ENCODE measurements around the gene DRGX.

Gene DRGX

GRCh38 chr10:49334964-49335363 lies 60.9 kb downstream of the DRGX start:
- DNase-seq: no peak

GRCh38 chr10:49333192-49333591 lies 62.7 kb downstream of the DRGX start:
- DNase-seq: no peak

GRCh38 chr10:49332768-49333167 lies 63.1 kb downstream of the DRGX start:
- DNase-seq: no peak

- no peak for DNase-seq
Observed at GRCh38 chr10:49332333-49332732, 63.6 kb downstream of the DRGX start.

- DNase-seq: no peak
Observed at GRCh38 chr10:49331431-49331830, 64.5 kb downstream of the DRGX start.

GRCh38 chr10:49330127-49330665 lies 65.7 kb downstream of the DRGX start:
- no peak for DNase-seq

- DNase-seq: no peak
Observed at GRCh38 chr10:49329146-49329505, 66.8 kb downstream of the DRGX start.

- no peak for DNase-seq
Observed at GRCh38 chr10:49328401-49329145, 67.3 kb downstream of the DRGX start.

- no peak for DNase-seq
Observed at GRCh38 chr10:49327036-49327813, 68.7 kb downstream of the DRGX start.

GRCh38 chr10:49325916-49326783 lies 69.7 kb downstream of the DRGX start:
- DNase-seq: no peak

- DNase-seq: no peak
Observed at GRCh38 chr10:49325131-49325915, 70.6 kb downstream of the DRGX start.

- no peak for DNase-seq
Observed at GRCh38 chr10:49324711-49325110, 71.2 kb downstream of the DRGX start.

GRCh38 chr10:49323896-49324270 lies 72.0 kb downstream of the DRGX start:
- no peak for DNase-seq

GRCh38 chr10:49323171-49323895 lies 72.6 kb downstream of the DRGX start:
- DNase-seq: no peak

- no peak for DNase-seq
Observed at GRCh38 chr10:49322371-49323170, 73.3 kb downstream of the DRGX start.

- DNase-seq: no peak
Observed at GRCh38 chr10:49321021-49321420, 74.9 kb downstream of the DRGX start.

- no peak for DNase-seq
Observed at GRCh38 chr10:49320191-49320590, 75.7 kb downstream of the DRGX start.

- no peak for DNase-seq
Observed at GRCh38 chr10:49319206-49319605, 76.7 kb downstream of the DRGX start.

GRCh38 chr10:49318755-49319154 lies 77.1 kb downstream of the DRGX start:
- no peak for DNase-seq

- DNase-seq: no peak
Observed at GRCh38 chr10:49318028-49318427, 77.9 kb downstream of the DRGX start.

- DNase-seq: no peak
Observed at GRCh38 chr10:49314806-49315205, 81.1 kb downstream of the DRGX start.

All from stimulated activated naive CD4-positive, alpha-beta T cell (primary cell).